Measurements from ENCODE around the gene MSRB1. TPM values are rescaled to one million over a fixed set of nuclear protein-coding genes. Genes with fewer than 3 reads are reported as not detected.
A peak's percentile ranks its signal among the peaks of the same experiment; 100 is the strongest.

Gene MSRB1
- total and polyA plus RNA-seq, 8 donors = 9.8 to 66.7 (median 14.9) TPM

GRCh38 chr16:1982013-1982433 is 39.0 kb upstream of the MSRB1 start:
- intact Hi-C loops (cut with DNase I) = no loop called here
- H3K27me3 ChIP-seq = peaks cover 24 to 64% of the 10 kb centered on the region in 2 donors
- no peak for DNase-seq

GRCh38 chr16:1981398-1981836 is 38.4 kb upstream of the MSRB1 start, which contains the start of gene NOXO1:
NOXO1 (minus strand) TSS chr16:1981469; CDS start chr16:1981179, 290 bp downstream.
- no peak for TF ChIP-seq CTCF (IDR thresholded peaks at IDR 0.05)
- DNase-seq (no peak), ATAC-seq (no peak)
- Histone ChIP-seq H3K36me3 (peaks cover 0 to 45% of the 10 kb centered on the region in 2 donors), H3K27ac (no peak within 1 kb of the TSS), H3K4me3 (peak within 1 kb of the TSS in 1 of 2 donors; percentile 32), H3K27me3 (peaks cover 24 to 64% of the 10 kb centered on the region in 2 donors), H3K4me1 (peaks cover 15 to 34% of the 10 kb centered on the region in 2 donors), H3K9me3 (no peaks in the 10 kb centered on the region)
- intact Hi-C loops (cut with DNase I) = no loop called here

More at GRCh38 chr16:1982013-1982433, 39.0 kb upstream of the MSRB1 start:
- H3K4me1 ChIP-seq = peaks cover 15 to 34% of the 10 kb centered on the region in 2 donors
- H3K9me3 ChIP-seq = no peaks in the 10 kb centered on the region
- no peak for TF ChIP-seq CTCF (IDR thresholded peaks at IDR 0.05)
- no peak for ATAC-seq
- H3K4me3 ChIP-seq = no peak overlapping the region
- H3K36me3 ChIP-seq = peaks cover 0 to 45% of the 10 kb centered on the region in 2 donors
- no peak overlapping the region for H3K27ac ChIP-seq

GRCh38 chr16:1980770-1981087 is 37.7 kb upstream of the MSRB1 start:
- peak overlapping the region in 1 of 2 donors; percentile 32 for H3K4me3 ChIP-seq
- DNase-seq (no peak), ATAC-seq (no peak)
- no peaks in the 10 kb centered on the region for H3K9me3 ChIP-seq
- intact Hi-C loops (cut with DNase I) = no loop called here
- H3K27ac ChIP-seq = no peak overlapping the region
- peaks cover 0 to 45% of the 10 kb centered on the region in 2 donors for H3K36me3 ChIP-seq
- H3K27me3 ChIP-seq = peaks cover 24 to 64% of the 10 kb centered on the region in 2 donors
- TF ChIP-seq CTCF (IDR thresholded peaks at IDR 0.05) = no peak
- peaks cover 15 to 32% of the 10 kb centered on the region in 2 donors for H3K4me1 ChIP-seq

GRCh38 chr16:1980030-1980769 is 37.2 kb upstream of the MSRB1 start:
- Histone ChIP-seq H3K36me3 (peaks cover 0 to 45% of the 10 kb centered on the region in 2 donors), H3K27me3 (peaks cover 24 to 64% of the 10 kb centered on the region in 2 donors), H3K9me3 (no peaks in the 10 kb centered on the region), H3K27ac (peak overlapping the region; percentile 57 to 63), H3K4me3 (peak overlapping the region in 1 of 2 donors; percentile 32), H3K4me1 (peaks cover 12 to 27% of the 10 kb centered on the region in 2 donors)
- intact Hi-C loops (cut with DNase I) = no loop called here
- TF ChIP-seq CTCF (IDR thresholded peaks at IDR 0.05) = no peak
- DNase-seq (peak in 1 of 4 donors; percentile 78), ATAC-seq (peak; percentile 1)

GRCh38 chr16:1979271-1980029 is 36.5 kb upstream of the MSRB1 start:
- peaks cover 5 to 19% of the 10 kb centered on the region in 2 donors for H3K4me1 ChIP-seq
- H3K27me3 ChIP-seq = peaks cover 24 to 64% of the 10 kb centered on the region in 2 donors
- H3K4me3 ChIP-seq = peak overlapping the region in 1 of 2 donors; percentile 32
- H3K9me3 ChIP-seq = no peaks in the 10 kb centered on the region
- DNase-seq (peak in 3 of 4 donors; percentile 49 to 93 (median 85)), ATAC-seq (peak; percentile 77)
- TF ChIP-seq CTCF (IDR thresholded peaks at IDR 0.05) = no peak
- intact Hi-C loops (cut with DNase I) = no loop called here
- peak overlapping the region; percentile 57 to 63 for H3K27ac ChIP-seq
- peaks cover 0 to 51% of the 10 kb centered on the region in 2 donors for H3K36me3 ChIP-seq
